ENCODE results near the gene SMAD6. TPM values are rescaled to one million over a fixed set of nuclear protein-coding genes. Genes with fewer than 3 reads are reported as not detected.

SMAD6 gene
- total and polyA plus RNA-seq, 9 of the 15 experiments (the other 6 are each of a cell fraction or from before 2014, with no cell fraction given), result 0.10 to 15.5 (median 3.7) TPM

GRCh38 chr15:66706225-66706732 lies 4.2 kb downstream of the SMAD6 start (continued):
- no peak for TF ChIP-seq ZNF695 (CRISPR knock-in tag; IDR thresholded peaks at IDR 0.05)
- TF ChIP-seq ZFPM2 (CRISPR knock-in tag; IDR thresholded peaks at IDR 0.05), result no peak
- TF ChIP-seq CBFA2T2 (conservative IDR thresholded peaks at IDR 0.05), result no peak
- TF ChIP-seq KLF6 (CRISPR knock-in tag; IDR thresholded peaks at IDR 0.05; ENCODE audit: borderline replicate concordance), result no peak
- TF ChIP-seq XRCC3 (IDR thresholded peaks at IDR 0.05), result no peak
- TF ChIP-seq ZNF764 (CRISPR knock-in tag; IDR thresholded peaks at IDR 0.05; ENCODE audit: low read depth), result no peak
- no peak for TF ChIP-seq FIP1L1 (IDR thresholded peaks at IDR 0.05; ENCODE audit: low read depth, low read length, poor library complexity, severe bottlenecking)

- no peak overlapping the region for H3K4me3 ChIP-seq
- CTCF ChIA-PET (ENCODE audit: low intra/inter-chr PET ratio), result no interaction called here
- no peak overlapping the region for H3K4me2 ChIP-seq (ENCODE audit: insufficient read depth, low read length)
- no peak overlapping the region for H2AFZ ChIP-seq (ENCODE audit: low read depth, low read length)
- H3K36me3 ChIP-seq (ENCODE audit: control insufficient read depth, insufficient read depth, low read length), result peaks cover 15% of the 10 kb centered on the region; the same call in 1 of the 3 replicates
- DNase-seq (ENCODE audit: extremely low read depth in 1 of 4, low spot score in 3 of 4) (no peak), FAIRE-seq (no peak), ATAC-seq (no peak)
- POLR2A ChIA-PET, result interaction anchor here (0.6 to 0.7 kb wide), 3 partner anchors 42 to 828 kb away, joined by 3 to 5 read pairs (median 3); no protein-coding TSS in a partner anchor
- H3K27me3 ChIP-seq (ENCODE audit: control insufficient read depth in 2 of 2, insufficient read depth in 2 of 2, low read length in 2 of 2), result no peaks in the 10 kb centered on the region
- no TSS peak for BruUV-seq (replicated peaks)
- peaks cover 57% of the 10 kb centered on the region for H3K79me2 ChIP-seq (ENCODE audit: control insufficient read depth, insufficient read depth, low read length)
- H3K9ac ChIP-seq (ENCODE audit: insufficient read depth in 1 of 2, low read depth in 2 of 2, low read length in 2 of 2), result no peak overlapping the region
- H3K4me1 ChIP-seq (replicated peaks in 1 of 2; ENCODE audit: control insufficient read depth in 2 of 2, insufficient read depth in 2 of 2, low read length in 2 of 2), result peaks cover 0 to 47% of the 10 kb centered on the region in 2 experiments; a peak in 3 of 5 replicates
- in situ Hi-C loops (cut with MboI) (no loop called here), intact Hi-C loops (cut with micrococcal nuclease) (loop anchor here (5.0 kb wide), 2 partner anchors 65 to 145 kb away; no protein-coding TSS in a partner anchor)
- WGBS (ENCODE audit: insufficient coverage, low coverage, missing lambda C conversion rate), result 90% methylated on average over 6 of the region's 6 CpGs
- no peak overlapping the region for H3K27ac ChIP-seq (ENCODE audit: extremely low read depth, low read depth, low read length)
- H3K9me1 ChIP-seq (ENCODE audit: control insufficient read depth, insufficient read depth, low read length), result no peaks in the 10 kb centered on the region
- H4K20me1 ChIP-seq (replicated peaks; ENCODE audit: control insufficient read depth, insufficient read depth, low read length), result peaks cover 20% of the 10 kb centered on the region
- no peaks in the 10 kb centered on the region for H3K9me3 ChIP-seq (replicated peaks; ENCODE audit: control insufficient read depth, insufficient read depth, low read depth, low read length)
- TF ChIP-seq ZNF197 (CRISPR knock-in tag; IDR thresholded peaks at IDR 0.05; ENCODE audit: low read depth) (no peak), PHTF2 (CRISPR knock-in tag; IDR thresholded peaks at IDR 0.05) (no peak), EWSR1 (IDR thresholded peaks at IDR 0.05; ENCODE audit: borderline replicate concordance, low read depth, partially characterized antibody) (no peak), ZNF431 (CRISPR knock-in tag; IDR thresholded peaks at IDR 0.05) (no peak), BHLHE40 (IDR thresholded peaks at IDR 0.05; ENCODE audit: low read length) (no peak), E2F3 (CRISPR knock-in tag; IDR thresholded peaks at IDR 0.05) (no peak), ZMIZ1 (IDR thresholded peaks at IDR 0.05; ENCODE audit: low read depth in 2 of 2, low read length in 2 of 2) (no peak), ZNF282 (CRISPR knock-in tag; IDR thresholded peaks at IDR 0.05) (no peak), YY1 (IDR thresholded peaks at IDR 0.05; ENCODE audit: borderline replicate concordance in 1 of 3, control insufficient read depth in 1 of 3, extremely low read depth in 1 of 3, insufficient read depth in 3 of 3, insufficient read length in 1 of 3, insufficient replicate concordance in 2 of 3, low read depth in 1 of 3, low read length in 2 of 3) (no peak), ZNF764 (CRISPR knock-in tag; IDR thresholded peaks at IDR 0.05; ENCODE audit: low read depth) (no peak), ILF3 (IDR thresholded peaks at IDR 0.05; ENCODE audit: borderline replicate concordance) (no peak), ELF1 (tag; IDR thresholded peaks at IDR 0.05) (no peak), HOXB6 (CRISPR knock-in tag; IDR thresholded peaks at IDR 0.05; ENCODE audit: borderline replicate concordance) (no peak)
Measured at GRCh38 chr15:66706840-66707239, 4.8 kb downstream of the SMAD6 start.

Data from K562 (cell line).